HepG2 (cell line): Measurements from ENCODE around the gene OGA. TPM values are rescaled to one million over a fixed set of nuclear protein-coding genes. Genes with fewer than 3 reads are reported as not detected.

ENCODE experiments used
- CBX2 ChIP-seq, 2 experiments: fragments of 200-600 bp in 1 of 2; sonication (generic); formaldehyde crosslinking in 1 of 2; IDR thresholded peaks; 2 replicates each; pipeline versions ENCODE4 v1.7.0 to v1.8.1; 2018 to 2022; ENCODE audit warnings: low read depth in 2 of 2, low read length in 1 of 2, mild to moderate bottlenecking in 1 of 2, missing genetic modification reagents in 1 of 2
- KDM1A ChIP-seq: IDR thresholded peaks from 2 replicates; pipeline ENCODE4 v1.6.1; 2016; ENCODE audit warnings: missing compliant biosample characterization
- NFKB2 ChIP-seq: sonication (generic); formaldehyde crosslinking; IDR thresholded peaks from 2 replicates; pipeline ENCODE4 v1.4.0; 2020; ENCODE audit warnings: missing genetic modification reagents, borderline replicate concordance
- REXO4 ChIP-seq: sonication (generic); formaldehyde crosslinking; IDR thresholded peaks from 2 replicates; pipeline ENCODE4 v1.8.0; 2022; ENCODE audit warnings: missing genetic modification reagents, mild to moderate bottlenecking, borderline replicate concordance
- SALL1 ChIP-seq: sonication (generic); formaldehyde crosslinking; IDR thresholded peaks from 2 replicates; pipeline ENCODE4 v1.8.0; 2022; ENCODE audit warnings: mild to moderate bottlenecking, missing genetic modification reagents
- ZNF274 ChIP-seq: sonication (generic); formaldehyde crosslinking; IDR thresholded peaks from 2 replicates; pipeline ENCODE4 v1.5.1; 2020; ENCODE audit warnings: mild to moderate bottlenecking, missing genetic modification reagents
- ZNF318 ChIP-seq: sonication (generic); formaldehyde crosslinking; IDR thresholded peaks from 2 replicates; pipeline ENCODE4 v1.4.0; 2020; ENCODE audit warnings: mild to moderate bottlenecking, missing genetic modification reagents
- ZNF326 ChIP-seq: sonication (generic); formaldehyde crosslinking; IDR thresholded peaks from 2 replicates; pipeline ENCODE4 v1.4.0; 2020; ENCODE audit warnings: missing genetic modification reagents, borderline replicate concordance
- ZNF574 ChIP-seq: sonication (generic); formaldehyde crosslinking; IDR thresholded peaks from 2 replicates; pipeline ENCODE4 v1.4.0; 2020; ENCODE audit warnings: missing genetic modification reagents
- ZSCAN22 ChIP-seq: sonication (generic); formaldehyde crosslinking; IDR thresholded peaks from 2 replicates; pipeline ENCODE4 v1.4.0; 2020; ENCODE audit warnings: mild to moderate bottlenecking, missing genetic modification reagents
- polyA plus RNA-seq, 8 experiments: library from polyadenylated mRNA; depleted of rRNA in 3 of 8; stranded (reverse) in 7 of 8; unstranded in 1 of 8; fragments of >200 nt; fragmentation: Illumina TruSeq in 4 of 8; extraction: Trizol in 4 of 8; gene quantifications; 2 replicates each; pipeline versions ENCODE4 v1.2.1 to v1.2.3, GENCODE V29; 2011 to 2016; ENCODE audit warnings: low read depth in 4 of 8, missing spikeins in 1 of 8, mixed read lengths in 1 of 8; ENCODE audit not compliant: insufficient read depth in 1 of 8
- total RNA-seq, 5 experiments: library from RNA; depleted of rRNA; stranded (reverse); fragments of >200 nt; fragmentation: Illumina TruSeq; extraction: Trizol; gene quantifications; 2 replicates each; pipeline ENCODE4 v1.2.3, GENCODE V29; 2016; ENCODE audit warnings: low read depth in 1 of 5
- TF ChIP-seq, protein P1 (sequence below), 2 experiments: IDR thresholded peaks; 2 replicates each; pipeline ENCODE4 v1.6.1; 2011 to 2012; ENCODE audit warnings: low read length in 2 of 2, borderline replicate concordance in 1 of 2, low read depth in 1 of 2, mild to moderate bottlenecking in 1 of 2, moderate library complexity in 1 of 2

The OGA gene
- total and polyA plus RNA-seq, 2 of the 13 experiments (the other 11 are each of a cell fraction or from before 2014, with no cell fraction given): 33.2 to 39.8 TPM

GRCh38 chr10:101780818-101781654, 37.2 kb downstream of the OGA start (continued):
- 0 out of 2 replicates have a peak, but pooled peaks have one; percentile 38 for TF ChIP-seq ZNF318 (CRISPR knock-in tag)
- no peak for TF ChIP-seq REXO4 (CRISPR knock-in tag)
- TF ChIP-seq SALL1 (CRISPR knock-in tag): peak; percentile 56
- no peak for TF ChIP-seq KDM1A (CRISPR knock-in tag)
- TF ChIP-seq NFKB2 (CRISPR knock-in tag): no peak
- TF ChIP-seq ZNF574 (CRISPR knock-in tag): 0 out of 2 replicates have a peak, but pooled peaks have one; percentile 24
- no peak for TF ChIP-seq ZSCAN22 (CRISPR knock-in tag)
- TF ChIP-seq, protein P1, sequence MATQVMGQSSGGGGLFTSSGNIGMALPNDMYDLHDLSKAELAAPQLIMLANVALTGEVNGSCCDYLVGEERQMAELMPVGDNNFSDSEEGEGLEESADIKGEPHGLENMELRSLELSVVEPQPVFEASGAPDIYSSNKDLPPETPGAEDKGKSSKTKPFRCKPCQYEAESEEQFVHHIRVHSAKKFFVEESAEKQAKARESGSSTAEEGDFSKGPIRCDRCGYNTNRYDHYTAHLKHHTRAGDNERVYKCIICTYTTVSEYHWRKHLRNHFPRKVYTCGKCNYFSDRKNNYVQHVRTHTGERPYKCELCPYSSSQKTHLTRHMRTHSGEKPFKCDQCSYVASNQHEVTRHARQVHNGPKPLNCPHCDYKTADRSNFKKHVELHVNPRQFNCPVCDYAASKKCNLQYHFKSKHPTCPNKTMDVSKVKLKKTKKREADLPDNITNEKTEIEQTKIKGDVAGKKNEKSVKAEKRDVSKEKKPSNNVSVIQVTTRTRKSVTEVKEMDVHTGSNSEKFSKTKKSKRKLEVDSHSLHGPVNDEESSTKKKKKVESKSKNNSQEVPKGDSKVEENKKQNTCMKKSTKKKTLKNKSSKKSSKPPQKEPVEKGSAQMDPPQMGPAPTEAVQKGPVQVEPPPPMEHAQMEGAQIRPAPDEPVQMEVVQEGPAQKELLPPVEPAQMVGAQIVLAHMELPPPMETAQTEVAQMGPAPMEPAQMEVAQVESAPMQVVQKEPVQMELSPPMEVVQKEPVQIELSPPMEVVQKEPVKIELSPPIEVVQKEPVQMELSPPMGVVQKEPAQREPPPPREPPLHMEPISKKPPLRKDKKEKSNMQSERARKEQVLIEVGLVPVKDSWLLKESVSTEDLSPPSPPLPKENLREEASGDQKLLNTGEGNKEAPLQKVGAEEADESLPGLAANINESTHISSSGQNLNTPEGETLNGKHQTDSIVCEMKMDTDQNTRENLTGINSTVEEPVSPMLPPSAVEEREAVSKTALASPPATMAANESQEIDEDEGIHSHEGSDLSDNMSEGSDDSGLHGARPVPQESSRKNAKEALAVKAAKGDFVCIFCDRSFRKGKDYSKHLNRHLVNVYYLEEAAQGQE (IDR thresholded peaks at IDR 0.05; ENCODE audit: borderline replicate concordance in 1 of 2, low read depth in 1 of 2, low read length in 2 of 2): no peak
- no peak for TF ChIP-seq CBX2 (IDR thresholded peaks at IDR 0.05; ENCODE audit: low read depth, low read length)
- no peak for TF ChIP-seq CBX2 (CRISPR knock-in tag; IDR thresholded peaks at IDR 0.05; ENCODE audit: low read depth)
- no peak for TF ChIP-seq ZNF326 (CRISPR knock-in tag)
- TF ChIP-seq ZNF274 (CRISPR knock-in tag): no peak
